WTC11 (cell line): ENCODE results near the gene FNDC1. TPM values are rescaled to one million over a fixed set of nuclear protein-coding genes. Genes with fewer than 3 reads are reported as not detected.

ENCODE experiments used
- ATAC-seq: fragments of 200-7000 bp; cut with Tn5 transposase; 2 replicates; pipeline ENCODE4 v1.10.0; 2021; ENCODE audit warnings: mild to moderate bottlenecking, moderate library complexity
- CTCF ChIA-PET: fragments of 300-600 bp; sonication (Branson Sonifier 250); formaldehyde crosslinking; loops from one replicate; lab custom pipeline; 2021; ENCODE audit warnings: antibody characterized with exemption; lab: Charles Lee
- POLR2A ChIA-PET: fragments of 350-600 bp; sonication (Branson Sonifier 250); formaldehyde crosslinking; loops from one replicate; lab custom pipeline; 2021; ENCODE audit warnings: antibody characterized with exemption; lab: Charles Lee
- DNase-seq: peaks from one replicate; pipeline ENCODE4 v3.0.0; 2021; ENCODE audit warnings: low spot score
- H3K27ac Mint-ChIP-seq: 2 replicates; pipeline ENCODE4 v1.8.0; 2021; ENCODE audit warnings: mixed read lengths
- H3K27me3 Mint-ChIP-seq: 2 replicates; pipeline ENCODE4 v1.8.0; 2021; ENCODE audit warnings: low read depth, mild to moderate bottlenecking, moderate library complexity, mixed read lengths
- H3K36me3 Mint-ChIP-seq: 2 replicates; pipeline ENCODE4 v1.8.0; 2021; ENCODE audit warnings: mixed read lengths
- H3K4me1 Mint-ChIP-seq: 2 replicates; pipeline ENCODE4 v1.8.0; 2022; ENCODE audit warnings: mixed read lengths
- H3K4me3 Mint-ChIP-seq: 2 replicates; pipeline ENCODE4 v1.8.0; 2021; ENCODE audit warnings: mild to moderate bottlenecking, moderate library complexity, mixed read lengths
- H3K9me3 Mint-ChIP-seq: 2 replicates; pipeline ENCODE4 v1.8.0; 2021; ENCODE audit warnings: mixed read lengths
- CDX4 ChIP-seq: fragments of 250-450 bp; sonication (Bioruptor Pico); IDR thresholded peaks from 2 replicates; pipeline ENCODE4 v1.9.0; 2021; ENCODE audit warnings: moderate library complexity, mild to moderate bottlenecking, inconsistent platforms, borderline replicate concordance
- CREB1 ChIP-seq: sonication (generic); formaldehyde crosslinking; IDR thresholded peaks from 2 replicates; pipeline ENCODE4 v1.8.0; 2023; ENCODE audit warnings: mild to moderate bottlenecking, missing genetic modification reagents
- CTCF ChIP-seq: fragments of 200-600 bp; IDR thresholded peaks from 2 replicates; pipeline ENCODE4 v1.8.0; 2022; ENCODE audit warnings: antibody characterized with exemption
- E2F1 ChIP-seq: sonication (generic); formaldehyde crosslinking; IDR thresholded peaks from 2 replicates; pipeline ENCODE4 v1.8.0; 2022; ENCODE audit warnings: mild to moderate bottlenecking, missing genetic modification reagents
- ELF4 ChIP-seq: sonication (generic); formaldehyde crosslinking; IDR thresholded peaks from 2 replicates; pipeline ENCODE4 v1.8.1; 2022; ENCODE audit warnings: low read depth, mild to moderate bottlenecking, moderate library complexity, missing genetic modification reagents
- FOXJ3 ChIP-seq: sonication (generic); formaldehyde crosslinking; IDR thresholded peaks from 2 replicates; pipeline ENCODE4 v1.9.0; 2021; ENCODE audit warnings: missing genetic modification reagents, mild to moderate bottlenecking, borderline replicate concordance
- FOXP4 ChIP-seq: sonication (generic); formaldehyde crosslinking; IDR thresholded peaks from 2 replicates; pipeline ENCODE4 v1.8.0; 2022; ENCODE audit warnings: mild to moderate bottlenecking, missing genetic modification reagents
- GABPB1 ChIP-seq: sonication (generic); formaldehyde crosslinking; IDR thresholded peaks from 2 replicates; pipeline ENCODE4 v1.8.1; 2023; ENCODE audit warnings: mild to moderate bottlenecking, missing genetic modification reagents
- HMGA2 ChIP-seq: fragments of 250-450 bp; sonication (Bioruptor Pico); IDR thresholded peaks from 2 replicates; pipeline ENCODE4 v1.4.0; 2021; ENCODE audit warnings: mild to moderate bottlenecking, moderate library complexity
- IRF1 ChIP-seq: sonication (generic); formaldehyde crosslinking; IDR thresholded peaks from 2 replicates; pipeline ENCODE4 v1.8.0; 2023; ENCODE audit warnings: missing genetic modification reagents
- IRF2 ChIP-seq: sonication (generic); formaldehyde crosslinking; IDR thresholded peaks from 2 replicates; pipeline ENCODE4 v1.8.0; 2022; ENCODE audit warnings: low read depth, missing genetic modification reagents, borderline replicate concordance
- MAX ChIP-seq: sonication (generic); formaldehyde crosslinking; IDR thresholded peaks from 2 replicates; pipeline ENCODE4 v1.8.0; 2022; ENCODE audit warnings: mild to moderate bottlenecking, missing genetic modification reagents
- MXD4 ChIP-seq: fragments of 250-450 bp; sonication (Bioruptor Pico); IDR thresholded peaks from 2 replicates; pipeline ENCODE4 v1.8.0; 2021; ENCODE audit warnings: mild to moderate bottlenecking, moderate library complexity, borderline replicate concordance
- MYBL2 ChIP-seq: sonication (generic); formaldehyde crosslinking; IDR thresholded peaks from 2 replicates; pipeline ENCODE4 v1.8.1; 2023; ENCODE audit warnings: mild to moderate bottlenecking, moderate library complexity, missing genetic modification reagents
- NFATC4 ChIP-seq: fragments of 250-450 bp; sonication (Bioruptor Pico); IDR thresholded peaks from 2 replicates; pipeline ENCODE4 v1.9.0; 2021; ENCODE audit warnings: mild to moderate bottlenecking
- NFE2L1 ChIP-seq: sonication (generic); formaldehyde crosslinking; IDR thresholded peaks from 2 replicates; pipeline ENCODE4 v1.8.1; 2023; ENCODE audit warnings: missing genetic modification reagents
- NR2C2 ChIP-seq: sonication (generic); formaldehyde crosslinking; IDR thresholded peaks from 2 replicates; pipeline ENCODE4 v1.8.0; 2022; ENCODE audit warnings: mild to moderate bottlenecking, missing genetic modification reagents
- PREB ChIP-seq: sonication (generic); formaldehyde crosslinking; IDR thresholded peaks from 2 replicates; pipeline ENCODE4 v1.8.1; 2022; ENCODE audit warnings: mild to moderate bottlenecking, missing genetic modification reagents, moderate library complexity, borderline replicate concordance
- SMAD3 ChIP-seq: sonication (generic); formaldehyde crosslinking; IDR thresholded peaks from 2 replicates; pipeline ENCODE4 v1.8.0; 2022; ENCODE audit warnings: missing genetic modification reagents, mild to moderate bottlenecking, borderline replicate concordance
- SOX15 ChIP-seq: fragments of 250-450 bp; sonication (Bioruptor Pico); IDR thresholded peaks from 2 replicates; pipeline ENCODE4 v1.9.0; 2021; ENCODE audit warnings: mild to moderate bottlenecking
- ZNF138 ChIP-seq: sonication (generic); formaldehyde crosslinking; conservative IDR thresholded peaks from 2 replicates; pipeline ENCODE4 v1.8.1; 2022; ENCODE audit warnings: mild to moderate bottlenecking, moderate library complexity, missing genetic modification reagents
- ZNF416 ChIP-seq: fragments of 250-450 bp; sonication (Bioruptor Pico); IDR thresholded peaks from 2 replicates; pipeline ENCODE4 v1.9.0; 2021; ENCODE audit warnings: mild to moderate bottlenecking, inconsistent platforms
- ZNF423 ChIP-seq: fragments of 250-450 bp; sonication (Bioruptor Pico); IDR thresholded peaks from 2 replicates; pipeline ENCODE4 v2.1.2; 2022; ENCODE audit warnings: mild to moderate bottlenecking, moderate library complexity
- ZNF671 ChIP-seq: fragments of 250-450 bp; sonication (Bioruptor Pico); IDR thresholded peaks from 2 replicates; pipeline ENCODE4 v1.8.0; 2021; ENCODE audit warnings: mild to moderate bottlenecking
- total RNA-seq: library from RNA; stranded (reverse); gene quantifications from 3 replicates; pipeline ENCODE4 v1.2.3, GENCODE V29; 2021

The FNDC1 gene
- total RNA-seq, 1 experiment from 2014 or later = 0.44 TPM

- Mint-ChIP-seq H3K9me3 (peaks cover 9% of the 10 kb centered on the region), H3K4me1 (peaks cover 10% of the 10 kb centered on the region; the same call in 1 of the 2 replicates), H3K36me3 (no peaks in the 10 kb centered on the region), H3K27ac (no peak overlapping the region), H3K4me3 (no peak overlapping the region), H3K27me3 (peaks cover 11% of the 10 kb centered on the region; the same call in 1 of the 2 replicates)
- POLR2A ChIA-PET = interaction anchor here (0.5 kb wide), 1 partner anchor 153 kb away, joined by 6 read pairs; no protein-coding TSS in a partner anchor
- TF ChIP-seq ZNF671 (CRISPR knock-in tag) (no peak), MXD4 (CRISPR knock-in tag) (no peak), ZNF416 (CRISPR knock-in tag) (no peak), FOXP4 (CRISPR knock-in tag) (no peak), NFATC4 (CRISPR knock-in tag) (no peak)
- CTCF ChIA-PET = interaction anchor here (0.6 to 2.3 kb wide), 5 partner anchors 22 to 158 kb away, joined by 3 to 16 read pairs (median 3); no protein-coding TSS in a partner anchor
- DNase-seq (no peak), ATAC-seq (no peak)
These were observed 134.0 kb downstream of the FNDC1 start for GRCh38 chr6:159303159-159303558.

- ChIA-PET POLR2A (no interaction called here), CTCF (interaction anchor here (0.6 to 2.3 kb wide), 5 partner anchors 23 to 158 kb away, joined by 3 to 16 read pairs (median 3); no protein-coding TSS in a partner anchor)
- Mint-ChIP-seq H3K4me1 (peaks cover 10% of the 10 kb centered on the region; the same call in 1 of the 2 replicates), H3K4me3 (no peak overlapping the region), H3K36me3 (no peaks in the 10 kb centered on the region), H3K27me3 (peaks cover 11% of the 10 kb centered on the region; the same call in 1 of the 2 replicates), H3K9me3 (peaks cover 6% of the 10 kb centered on the region), H3K27ac (no peak overlapping the region)
- peak; percentile 32; the same call in 1 of the 2 replicates for ATAC-seq
- TF ChIP-seq NR2C2 (no peak), CDX4 (CRISPR knock-in tag) (no peak), NFE2L1 (CRISPR knock-in tag) (no peak), MAX (CRISPR knock-in tag) (no peak), HMGA2 (CRISPR knock-in tag) (no peak), IRF2 (CRISPR knock-in tag) (no peak), FOXJ3 (CRISPR knock-in tag) (no peak), MYBL2 (no peak), IRF1 (CRISPR knock-in tag) (no peak), SMAD3 (CRISPR knock-in tag) (no peak), CREB1 (CRISPR knock-in tag) (no peak), E2F1 (CRISPR knock-in tag) (no peak), ELF4 (CRISPR knock-in tag) (no peak), GABPB1 (CRISPR knock-in tag) (no peak), PREB (CRISPR knock-in tag) (no peak), ZNF423 (CRISPR knock-in tag) (no peak), CTCF (no peak), SOX15 (CRISPR knock-in tag) (no peak), ZNF138 (CRISPR knock-in tag) (no peak)
- DNase-seq = no peak
These were observed 134.6 kb downstream of the FNDC1 start for GRCh38 chr6:159303784-159304183.
